Measurements from ENCODE around the gene BCAS3.
"Not testable (repeated sequence)": the region's sequence is repeated elsewhere in the genome, so short reads cannot be mapped to it uniquely, and the experiment has no call there.

The BCAS3 gene

GRCh38 chr17:60933739-60934138, 256.1 kb downstream of the BCAS3 start:
- DNase-seq (ENCODE audit: low read depth in 2 of 2): no peak

GRCh38 chr17:60934723-60935122, 257.1 kb downstream of the BCAS3 start:
- no peak for DNase-seq (ENCODE audit: low read depth in 2 of 2)

GRCh38 chr17:60935991-60936390, 258.3 kb downstream of the BCAS3 start:
- DNase-seq (ENCODE audit: low read depth in 2 of 2): not testable (repeated sequence)

- DNase-seq (ENCODE audit: low read depth in 2 of 2): no peak
Observed at GRCh38 chr17:60939318-60939717, 261.7 kb downstream of the BCAS3 start.

GRCh38 chr17:60941028-60941427, 263.4 kb downstream of the BCAS3 start:
- peak; percentile 84 for DNase-seq (ENCODE audit: low read depth in 2 of 2)

- no peak for DNase-seq (ENCODE audit: low read depth in 2 of 2)
Observed at GRCh38 chr17:60941571-60941970, 263.9 kb downstream of the BCAS3 start.

- DNase-seq (ENCODE audit: low read depth in 2 of 2): no peak
Observed at GRCh38 chr17:60944751-60945150, 267.1 kb downstream of the BCAS3 start.

GRCh38 chr17:60947100-60947499, 269.4 kb downstream of the BCAS3 start:
- DNase-seq (ENCODE audit: low read depth in 2 of 2): no peak

GRCh38 chr17:60947543-60947942, 269.9 kb downstream of the BCAS3 start:
- DNase-seq (ENCODE audit: low read depth in 2 of 2): no peak

GRCh38 chr17:60952747-60953146, 275.1 kb downstream of the BCAS3 start:
- no peak for DNase-seq (ENCODE audit: low read depth in 2 of 2)

GRCh38 chr17:60959011-60959410, 281.4 kb downstream of the BCAS3 start:
- DNase-seq (ENCODE audit: low read depth in 2 of 2): no peak

- DNase-seq (ENCODE audit: low read depth in 2 of 2): no peak
Observed at GRCh38 chr17:60959696-60960095, 282.0 kb downstream of the BCAS3 start.

GRCh38 chr17:60960398-60961065, 282.9 kb downstream of the BCAS3 start:
- no peak for DNase-seq (ENCODE audit: low read depth in 2 of 2)

- no peak for DNase-seq (ENCODE audit: low read depth in 2 of 2)
Observed at GRCh38 chr17:60964160-60964559, 286.5 kb downstream of the BCAS3 start.

GRCh38 chr17:60968266-60968665, 290.6 kb downstream of the BCAS3 start:
- no peak for DNase-seq (ENCODE audit: low read depth in 2 of 2)

- no peak for DNase-seq (ENCODE audit: low read depth in 2 of 2)
Observed at GRCh38 chr17:60969500-60970037, 291.9 kb downstream of the BCAS3 start.

- DNase-seq (ENCODE audit: low read depth in 2 of 2): no peak
Observed at GRCh38 chr17:60970741-60971140, 293.1 kb downstream of the BCAS3 start.

GRCh38 chr17:60971515-60972369, 294.1 kb downstream of the BCAS3 start:
- peak; percentile 20 to 24 for DNase-seq (ENCODE audit: low read depth in 2 of 2)

GRCh38 chr17:60976861-60977260, 299.2 kb downstream of the BCAS3 start:
- not testable (repeated sequence) for DNase-seq (ENCODE audit: low read depth in 2 of 2)

GRCh38 chr17:60989379-60989778, 311.7 kb downstream of the BCAS3 start:
- no peak for DNase-seq (ENCODE audit: low read depth in 2 of 2)

GRCh38 chr17:60989846-60990245, 312.2 kb downstream of the BCAS3 start:
- no peak for DNase-seq (ENCODE audit: low read depth in 2 of 2)

GRCh38 chr17:60993497-60993896, 315.8 kb downstream of the BCAS3 start:
- DNase-seq (ENCODE audit: low read depth in 2 of 2): no peak

- no peak for DNase-seq (ENCODE audit: low read depth in 2 of 2)
Observed at GRCh38 chr17:60995680-60996079, 318.0 kb downstream of the BCAS3 start.
